DMS153 treated with DMSO at 0.1 percent for 48 hours (cell line): ENCODE results near the gene RAB11FIP4.

Experiments used
- DNase-seq: peaks from one replicate; lab custom pipeline; 2025; ENCODE audit not compliant: unreplicated experiment; lab: John Stamatoyannopoulos, UW

RAB11FIP4 gene

DNA sequence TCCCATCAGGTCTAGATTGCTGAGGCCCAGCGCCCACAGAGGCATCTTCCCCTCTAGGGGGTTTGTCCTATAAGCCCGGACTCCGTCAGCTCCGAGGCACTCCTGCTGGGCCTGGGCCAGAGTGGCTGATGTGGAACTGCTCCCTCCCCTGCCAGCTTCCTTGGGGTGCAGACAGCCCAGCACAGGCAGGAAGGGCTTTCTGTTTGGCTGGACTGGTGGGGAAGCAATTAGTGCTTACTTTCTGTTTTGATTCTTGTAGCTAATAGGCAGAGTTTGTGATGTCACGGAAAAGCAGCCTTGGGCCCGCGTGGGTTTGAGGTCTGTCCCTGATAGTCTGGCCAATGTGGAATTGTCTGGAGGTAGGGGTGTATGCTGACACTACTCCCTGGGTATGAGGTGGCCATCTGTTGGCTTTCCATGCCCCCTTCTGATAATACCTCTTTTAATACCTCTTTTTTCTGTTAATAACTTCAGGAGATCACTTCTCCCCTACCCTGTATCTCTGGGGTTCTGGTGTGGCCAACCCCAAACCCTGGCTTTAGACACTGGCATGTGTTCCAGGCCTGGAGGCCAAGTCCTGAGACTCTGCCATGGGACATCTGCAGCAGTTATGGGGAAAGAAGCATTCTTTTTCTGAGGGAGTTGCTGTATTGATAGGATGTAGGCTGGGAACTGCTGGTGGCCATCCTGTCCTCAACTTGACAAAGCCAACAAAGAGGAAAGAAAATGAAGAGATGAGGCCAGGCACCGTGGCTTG is 190.9 kb downstream of the RAB11FIP4 start:
- DNase-seq, result no peak

DNA sequence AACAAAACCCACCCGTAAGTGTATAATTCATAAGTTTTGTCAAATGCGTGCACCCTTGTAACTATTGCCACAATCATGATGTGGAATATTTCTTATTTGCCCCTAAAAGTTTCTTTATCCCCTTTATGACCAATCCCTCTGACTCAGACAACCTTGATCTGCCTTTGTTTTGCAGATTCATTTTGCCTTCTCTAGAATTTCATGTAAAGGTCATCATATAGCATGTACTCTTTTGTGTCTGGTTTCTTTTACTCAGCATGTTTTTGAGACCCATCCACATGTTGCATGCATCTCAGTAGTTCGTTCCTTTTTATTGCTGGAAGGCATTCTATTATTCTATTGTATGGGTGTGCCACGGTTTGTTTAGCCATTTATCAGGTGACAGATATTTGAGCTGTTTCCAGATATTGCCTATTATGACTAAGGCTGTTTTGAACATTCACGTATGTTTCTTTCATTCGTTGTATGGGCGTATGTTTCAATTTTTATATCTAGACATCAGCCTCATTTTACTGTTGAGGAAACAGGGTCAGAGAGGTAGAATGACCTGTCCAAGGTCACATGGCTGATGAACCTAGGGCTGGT is 192.4 kb downstream of the RAB11FIP4 start:
- no peak for DNase-seq

DNA sequence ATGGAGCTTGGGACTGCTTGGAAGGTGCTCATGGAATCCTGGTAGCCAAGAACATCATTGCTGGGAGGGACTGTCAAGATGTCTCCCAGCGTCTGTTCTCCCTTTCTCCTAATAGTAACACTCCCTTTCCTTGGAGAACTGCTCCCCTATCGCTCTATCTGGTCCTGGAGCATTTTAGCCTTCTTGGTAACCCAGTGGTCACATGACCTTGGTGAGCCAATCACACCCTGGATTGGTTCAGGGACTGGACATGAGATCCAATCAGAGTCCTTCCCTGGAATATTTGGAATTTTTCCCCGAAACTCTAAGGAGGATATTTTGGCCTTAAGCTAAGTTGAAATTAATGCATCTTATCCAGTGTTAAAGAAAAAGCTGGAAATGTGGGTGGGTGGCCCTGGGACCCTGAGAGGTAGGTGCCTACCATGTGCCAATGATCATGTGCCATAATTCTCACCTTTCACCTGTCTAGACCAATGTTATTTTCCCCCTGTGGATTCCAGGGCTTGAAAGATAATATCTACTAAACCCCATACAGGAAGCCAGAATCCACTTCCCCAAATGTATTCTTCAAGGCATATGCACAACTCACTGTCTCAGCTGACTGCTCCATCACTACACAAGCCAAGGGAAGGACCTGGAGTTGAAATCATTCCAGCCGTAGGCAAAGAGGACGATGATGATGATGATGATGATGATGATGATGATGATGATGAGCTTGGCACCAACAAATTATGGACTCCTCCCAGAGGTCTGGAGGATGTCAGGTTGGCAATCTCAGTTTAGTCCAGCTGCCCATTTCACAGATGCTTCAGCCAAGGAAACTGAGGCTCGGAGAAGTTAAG is 193.2 kb downstream of the RAB11FIP4 start:
- no peak for DNase-seq

DNA sequence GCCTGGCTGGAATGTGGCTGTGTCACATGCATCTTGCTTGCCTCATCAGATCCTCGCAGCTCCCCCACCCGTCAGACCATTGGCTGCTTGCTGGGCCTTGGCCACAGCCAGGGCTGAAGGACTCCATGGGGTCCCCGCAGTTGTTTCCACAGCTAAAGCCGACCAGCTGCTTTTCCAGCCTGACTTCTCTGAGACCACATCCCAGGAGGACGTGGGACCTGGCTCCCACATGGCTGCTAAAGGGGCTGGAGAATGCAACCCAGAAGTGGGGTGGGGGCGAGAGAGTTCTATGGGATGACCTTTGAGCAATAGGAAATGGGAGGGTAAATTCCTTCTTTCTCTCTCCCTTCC is 193.8 kb downstream of the RAB11FIP4 start:
- no peak for DNase-seq

DNA sequence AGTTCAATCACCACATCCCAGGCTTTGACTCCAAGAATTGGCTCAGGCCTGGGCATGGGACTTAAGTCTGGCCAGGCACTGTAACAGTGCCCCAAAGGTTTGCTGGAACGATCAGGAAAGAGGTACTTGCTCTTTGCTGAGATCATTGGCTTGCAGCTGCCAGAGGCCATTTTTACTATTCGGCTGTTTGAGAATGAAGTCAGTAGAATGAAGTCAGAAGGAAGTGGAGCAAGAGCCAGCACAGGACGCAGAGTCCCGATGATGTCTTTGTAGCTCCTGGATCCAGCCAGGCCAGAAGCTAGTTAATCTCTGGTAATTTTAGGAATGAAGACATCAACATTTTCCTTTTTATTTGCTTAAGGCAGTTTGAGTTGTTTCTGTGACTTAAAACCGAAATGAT is 195.5 kb downstream of the RAB11FIP4 start:
- no peak for DNase-seq

DNA sequence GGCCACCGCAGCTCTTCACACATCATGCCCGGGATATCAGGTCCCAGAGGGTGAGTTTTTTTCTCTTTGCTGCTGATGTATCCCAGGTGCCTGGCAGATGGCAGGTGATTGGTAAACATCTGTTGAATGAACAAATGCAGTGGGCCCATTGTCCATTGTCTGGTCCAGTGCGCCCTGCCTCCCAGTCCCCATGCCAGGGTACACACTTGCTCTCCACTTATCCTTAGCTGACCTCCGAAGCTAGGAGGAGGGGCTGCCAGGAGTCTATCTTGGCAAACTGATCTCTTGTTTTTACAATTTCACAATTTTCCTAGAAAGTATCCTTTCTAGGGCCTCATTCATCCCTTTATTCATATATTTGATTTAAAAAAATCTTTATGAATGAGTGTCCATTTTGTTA is 196.0 kb downstream of the RAB11FIP4 start:
- no peak for DNase-seq
